Erythroblast (primary cell): ENCODE measurements around the gene USP8.
"Not testable (repeated sequence)": the region's sequence is repeated elsewhere in the genome, so short reads cannot be mapped to it uniquely, and the experiment has no call there.

Experiments
- GATA1 ChIP-seq: IDR thresholded peaks from 2 replicates; pipeline ENCODE4 v1.6.1; 2011; ENCODE audit warnings: low read depth, mild to moderate bottlenecking, control low read depth, low read length, moderate library complexity
- POLR2A ChIP-seq: IDR thresholded peaks from 2 replicates; pipeline ENCODE4 v1.6.1; 2011; ENCODE audit warnings: mild to moderate bottlenecking, low read length

GRCh38 chr15:50379413-50379812 lies 44.8 kb upstream of the USP8 start:
- TF ChIP-seq POLR2A, GATA1: not testable (repeated sequence)
